ENCODE measurements around the gene VPS25.
"Not testable (repeated sequence)": the region's sequence is repeated elsewhere in the genome, so short reads cannot be mapped to it uniquely, and the experiment has no call there.

VPS25 gene

GRCh38 chr17:42773290-42774035 lies at the start of gene VPS25:
TSS of gene VPS25 (plus strand) at chr17:42773449. CDS start at chr17:42773476, 27 bp downstream.
- in situ Hi-C loops (cut with MboI; ENCODE audit: low sequenced_read_pairs), result no loop called here

- in situ Hi-C loops (cut with MboI; ENCODE audit: low sequenced_read_pairs), result loop anchor here (25.0 kb wide), 1 partner anchor 214 kb away; no protein-coding TSS in a partner anchor
Measured at GRCh38 chr17:42723636-42724035, 49.6 kb upstream of the VPS25 start.

DNA sequence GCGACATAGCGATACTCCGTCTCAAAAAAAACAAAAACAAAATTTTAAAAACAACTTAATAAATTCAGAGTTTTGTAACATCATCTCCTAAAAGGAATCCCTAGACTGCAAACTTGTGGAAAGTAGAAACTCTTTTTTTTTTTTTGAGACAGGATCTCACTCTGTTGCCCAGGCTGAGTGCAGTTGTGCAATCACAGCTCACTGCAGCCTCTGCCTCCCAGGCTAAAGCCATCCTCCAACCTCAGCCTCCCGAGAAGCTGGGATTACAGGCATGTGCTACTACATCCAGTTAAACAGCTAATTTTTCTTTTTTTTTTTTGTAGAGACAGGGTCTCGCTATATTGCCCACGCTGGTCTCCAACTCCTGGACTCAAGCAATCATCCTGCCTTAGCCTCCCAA lies 48.1 kb upstream of the VPS25 start:
- in situ Hi-C loops (cut with MboI; ENCODE audit: low sequenced_read_pairs), result no loop called here

DNA sequence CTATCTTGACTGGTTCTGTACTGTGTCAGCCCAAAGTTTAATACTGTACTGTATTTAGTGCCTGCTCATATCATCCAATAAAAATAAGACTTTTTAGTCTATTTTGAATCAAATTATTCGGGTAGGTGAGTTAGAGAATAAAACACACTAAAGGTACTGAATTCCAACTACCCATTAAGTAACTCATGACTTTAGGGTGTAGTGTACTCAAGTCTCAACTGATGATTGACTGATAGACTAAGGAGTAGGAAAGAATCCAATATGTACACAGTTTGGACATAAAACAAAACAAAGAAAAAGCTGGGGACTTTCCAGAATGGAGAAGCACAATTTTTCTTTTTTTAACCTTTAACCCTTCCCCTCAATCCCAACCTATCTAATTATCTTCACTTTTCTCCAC lies 32.5 kb upstream of the VPS25 start:
- in situ Hi-C loops (cut with MboI; ENCODE audit: low sequenced_read_pairs), result no loop called here

GRCh38 chr17:42742916-42743315 lies 30.3 kb upstream of the VPS25 start:
- in situ Hi-C loops (cut with MboI; ENCODE audit: low sequenced_read_pairs), result not testable (repeated sequence)

DNA sequence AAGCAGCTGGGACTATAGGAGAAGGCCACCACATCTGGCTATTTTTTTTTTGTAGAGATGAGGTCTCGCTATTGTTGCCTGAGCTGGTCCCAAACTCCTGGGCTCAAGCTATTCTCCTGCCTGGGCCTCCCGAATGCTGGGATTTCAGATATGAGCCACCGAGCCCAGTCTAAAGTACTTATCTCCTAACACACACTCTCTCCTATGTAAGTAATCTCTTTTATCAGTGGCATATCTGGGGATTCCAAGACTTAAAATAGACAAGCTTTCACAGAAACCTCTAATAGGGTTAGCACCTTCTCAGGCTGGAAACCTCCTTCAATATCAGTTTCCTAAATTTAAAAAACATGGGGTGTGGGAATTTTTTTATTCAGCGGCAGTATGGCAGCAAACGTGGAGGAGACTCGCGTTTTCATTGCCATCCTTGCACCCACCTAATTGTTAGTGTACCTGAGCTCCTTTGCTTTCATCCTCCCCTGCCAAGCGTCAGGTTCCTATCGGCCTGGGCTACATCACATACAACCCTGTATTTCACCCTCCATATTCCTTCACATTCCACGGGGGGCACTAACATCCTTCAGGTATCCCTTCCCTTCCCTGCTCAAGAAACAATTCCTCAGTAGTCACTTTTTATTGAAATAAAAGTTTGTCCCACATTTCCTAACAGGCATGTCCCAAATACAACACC lies 29.5 kb upstream of the VPS25 start:
- in situ Hi-C loops (cut with MboI; ENCODE audit: low sequenced_read_pairs), result no loop called here

GRCh38 chr17:42744283-42744805 lies 28.9 kb upstream of the VPS25 start:
- in situ Hi-C loops (cut with MboI; ENCODE audit: low sequenced_read_pairs), result no loop called here

- in situ Hi-C loops (cut with MboI; ENCODE audit: low sequenced_read_pairs), result no loop called here
Measured at GRCh38 chr17:42744806-42745617, 28.2 kb upstream of the VPS25 start, which contains the start of gene EZH1. TSS of gene EZH1 (minus strand) at chr17:42745040. CDS start at chr17:42728941, 16,099 bp downstream.

DNA sequence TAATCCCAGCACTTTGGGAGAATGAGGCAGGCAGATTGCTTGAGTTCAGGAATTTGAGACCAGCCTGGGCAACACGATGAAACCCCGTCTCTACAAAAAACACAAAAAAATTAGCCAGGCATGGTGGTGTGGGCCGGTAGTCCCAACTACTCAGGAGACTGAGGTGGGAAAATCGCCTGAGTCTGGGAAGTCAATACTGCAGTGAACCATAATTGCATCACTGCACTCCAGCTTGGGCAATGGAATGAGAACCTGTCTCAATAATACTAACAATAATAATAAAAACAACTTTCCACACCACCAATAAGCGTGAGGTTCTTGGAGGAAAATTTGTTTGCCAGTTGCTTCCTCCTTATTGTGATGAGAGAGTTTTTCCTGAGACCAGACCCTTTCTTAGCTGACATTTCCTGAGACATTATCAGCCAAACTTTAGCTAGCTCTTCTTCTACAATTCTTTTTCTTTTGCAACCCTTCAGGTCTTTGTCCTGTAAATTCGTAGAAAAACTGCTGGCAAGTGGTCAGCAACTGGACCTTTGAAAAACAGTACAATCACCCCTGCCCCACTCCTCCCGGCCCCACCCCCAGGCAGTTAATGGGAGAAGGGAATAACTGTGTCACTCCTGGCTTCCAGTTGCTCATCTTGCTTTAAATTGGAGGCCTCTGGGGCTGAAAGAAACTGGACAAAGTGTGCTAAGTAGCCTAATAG lies 24.9 kb upstream of the VPS25 start:
- in situ Hi-C loops (cut with MboI; ENCODE audit: low sequenced_read_pairs), result no loop called here

DNA sequence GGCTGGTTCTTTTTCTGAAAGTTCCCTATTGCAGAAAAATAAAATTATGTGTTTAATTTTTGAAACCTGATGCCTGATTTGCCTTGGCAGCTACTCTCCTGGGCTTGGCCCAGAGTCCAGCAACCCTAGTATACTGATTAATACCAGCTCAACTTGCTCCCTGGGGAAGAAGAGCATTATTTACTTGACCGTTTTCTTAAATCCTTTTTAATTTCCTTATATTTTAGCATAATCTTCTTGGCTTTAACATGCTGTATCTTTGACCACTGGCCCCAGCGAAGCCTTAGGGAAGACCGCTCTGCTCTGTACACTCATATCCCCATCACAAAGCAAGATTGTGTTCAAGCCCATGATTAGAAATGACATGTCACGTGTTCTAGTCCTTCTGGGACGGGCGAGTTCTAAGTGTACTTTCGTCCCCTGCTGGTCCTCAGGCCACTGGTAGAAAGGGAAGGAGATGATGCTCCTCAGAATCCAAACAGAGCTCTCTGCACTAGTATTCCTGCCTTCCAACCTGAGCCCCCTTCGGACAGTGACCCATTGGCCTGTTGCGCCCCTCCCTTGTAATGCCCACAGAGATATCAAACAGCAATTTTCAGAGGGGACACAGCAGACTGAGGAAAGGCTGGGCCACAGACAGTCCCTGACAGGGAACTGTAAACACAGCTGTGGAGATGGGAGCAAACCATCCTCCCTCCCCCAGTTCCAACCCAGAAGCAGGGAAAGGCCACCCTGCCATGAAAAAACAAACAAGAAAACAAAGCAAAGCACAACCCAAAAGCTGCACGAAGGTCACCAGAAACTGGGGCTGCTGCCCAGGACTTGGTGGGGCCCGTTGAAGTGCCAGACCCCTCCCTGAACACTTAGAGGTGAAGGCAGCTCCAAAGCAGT lies 24.1 kb upstream of the VPS25 start:
- in situ Hi-C loops (cut with MboI; ENCODE audit: low sequenced_read_pairs), result no loop called here

- in situ Hi-C loops (cut with MboI; ENCODE audit: low sequenced_read_pairs), result no loop called here
Measured at GRCh38 chr17:42750739-42751344, 22.4 kb upstream of the VPS25 start.

DNA sequence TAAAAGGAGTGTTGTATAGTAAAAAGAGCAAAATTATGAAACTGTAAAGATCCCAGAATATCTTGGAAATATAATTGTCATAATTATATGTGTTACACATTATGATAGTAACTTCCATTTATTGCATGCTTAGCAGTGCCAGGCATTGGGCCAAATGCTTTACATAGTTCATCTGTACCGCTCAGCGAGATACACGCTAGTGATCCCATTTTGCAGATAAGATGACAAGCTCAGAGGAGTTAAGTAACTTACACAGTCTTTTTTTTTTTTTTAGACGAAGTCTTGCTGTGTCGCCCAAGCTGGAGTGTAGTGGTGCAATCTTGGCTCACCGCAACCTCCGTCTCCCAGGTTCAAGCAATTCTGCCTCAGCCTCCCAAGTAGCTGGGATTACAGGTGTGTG lies 21.6 kb upstream of the VPS25 start:
- in situ Hi-C loops (cut with MboI; ENCODE audit: low sequenced_read_pairs), result no loop called here

DNA sequence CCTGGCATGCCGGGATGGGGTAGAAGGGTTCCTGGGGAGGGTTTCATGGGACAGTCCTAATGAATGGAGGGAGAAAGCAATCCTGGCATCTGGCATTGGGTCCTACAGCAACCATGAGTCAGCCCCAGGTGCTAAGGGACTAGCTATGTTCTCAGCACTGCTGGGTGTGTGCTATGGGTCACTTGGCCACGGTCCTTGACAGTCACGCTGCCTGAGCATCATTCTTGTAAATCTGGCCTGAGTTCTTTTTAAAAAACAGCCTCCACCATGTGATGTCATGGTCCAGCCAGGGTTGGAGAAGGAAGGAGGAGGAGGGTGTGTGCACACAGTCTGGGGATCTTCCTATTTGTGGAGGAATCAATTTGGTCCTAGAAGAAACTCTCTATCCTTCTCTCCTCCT lies 18.5 kb upstream of the VPS25 start:
- in situ Hi-C loops (cut with MboI; ENCODE audit: low sequenced_read_pairs), result no loop called here

DNA sequence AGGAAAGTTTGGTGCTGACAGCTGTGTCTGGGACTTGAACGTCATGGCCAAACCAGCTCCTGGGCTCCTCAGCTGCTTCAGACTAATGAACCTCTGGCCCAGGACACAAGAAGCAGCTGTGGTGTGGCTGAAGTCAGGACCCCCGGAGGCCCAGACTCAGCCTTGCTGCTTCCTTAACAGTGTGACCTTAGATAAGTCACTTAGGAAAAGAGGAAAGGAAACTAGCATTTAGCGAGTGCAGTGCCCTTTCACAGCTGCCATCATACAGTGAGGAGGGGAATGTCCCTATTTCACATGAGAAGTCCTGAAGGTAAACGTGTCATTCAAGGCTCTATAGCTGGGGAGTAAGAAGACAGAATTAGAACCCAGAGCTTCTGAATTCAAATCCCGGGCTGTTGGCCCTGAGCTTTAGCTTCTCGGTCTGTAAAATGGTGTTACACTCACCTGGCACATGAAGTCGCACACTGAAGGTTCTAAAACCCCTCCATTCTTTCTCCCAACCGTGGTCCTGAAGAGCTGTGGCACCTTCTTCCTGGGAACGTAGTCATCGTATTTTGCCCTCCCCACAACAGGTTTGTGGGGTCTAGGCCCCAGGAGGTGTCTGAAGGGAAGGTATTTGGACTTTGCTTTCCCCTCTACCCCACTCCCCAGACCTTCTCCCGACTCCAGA lies 13.1 kb upstream of the VPS25 start:
- in situ Hi-C loops (cut with MboI; ENCODE audit: low sequenced_read_pairs), result no loop called here

DNA sequence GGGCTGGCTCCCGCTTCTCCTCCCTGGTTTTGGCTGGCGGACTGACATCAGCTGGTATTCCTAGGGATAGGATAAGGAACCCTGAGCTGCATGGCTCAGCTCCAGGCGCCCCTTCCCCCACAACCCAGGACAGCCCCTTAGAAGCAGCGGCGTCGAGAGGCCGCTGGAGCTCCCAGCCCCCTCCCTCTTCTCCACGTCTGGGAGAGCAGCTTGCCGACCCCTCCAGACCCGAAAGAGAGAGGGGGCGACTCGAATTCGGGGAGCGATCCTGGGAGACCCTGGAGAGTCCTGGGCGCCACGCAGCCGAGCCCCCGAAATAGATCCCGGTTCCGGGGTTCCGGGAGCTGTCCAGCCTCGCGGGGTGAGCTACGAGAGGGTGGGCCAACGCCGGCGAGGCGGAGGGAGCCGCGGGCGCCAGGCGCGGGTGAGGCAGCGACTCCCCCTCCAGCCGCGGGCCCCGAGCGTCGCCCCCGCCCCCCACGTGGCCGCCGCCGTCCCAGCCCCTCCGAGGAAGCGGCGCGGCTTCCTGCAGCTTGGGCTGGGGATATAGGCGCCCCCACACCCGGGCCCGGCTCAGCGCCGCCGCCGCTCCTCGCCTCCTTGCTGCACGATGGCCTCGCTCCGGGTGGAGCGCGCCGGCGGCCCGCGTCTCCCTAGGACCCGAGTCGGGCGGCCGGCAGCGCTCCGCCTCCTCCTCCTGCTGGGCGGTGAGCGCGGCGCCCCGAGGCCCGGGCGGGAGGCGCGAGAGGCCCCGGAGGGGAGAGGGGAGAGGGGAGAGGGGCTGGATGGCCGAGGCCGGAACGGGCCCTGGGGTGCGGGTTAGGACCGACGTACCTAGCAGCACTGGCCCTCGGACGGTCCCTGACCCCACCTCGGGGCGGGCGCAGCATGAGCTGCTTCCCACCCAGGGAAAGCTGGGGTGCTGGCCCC lies 12.3 kb upstream of the VPS25 start, which contains the start of gene RAMP2:
Gene RAMP2 (plus strand): TSS at position 576 of the 930 bp plus-strand sequence. CDS start 35 bp downstream, at position 611.
- in situ Hi-C loops (cut with MboI; ENCODE audit: low sequenced_read_pairs), result no loop called here

DNA sequence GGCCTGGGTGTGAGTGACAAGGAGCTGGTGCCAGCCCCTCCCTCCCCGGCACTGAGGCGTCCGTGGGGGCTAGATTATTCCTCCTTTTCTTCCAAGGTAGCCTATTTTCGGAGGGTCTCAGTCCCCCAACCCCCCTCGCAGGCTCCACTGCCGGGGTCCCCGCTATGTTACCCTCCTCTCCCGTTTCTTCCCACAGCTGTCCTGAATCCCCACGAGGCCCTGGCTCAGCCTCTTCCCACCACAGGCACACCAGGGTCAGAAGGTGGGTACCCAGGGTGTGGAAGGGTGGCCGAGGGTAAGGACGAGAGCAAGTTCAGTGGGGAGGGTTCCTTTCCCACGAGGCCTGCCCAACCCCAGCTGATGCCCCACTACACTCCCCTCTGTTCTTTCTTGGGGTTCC lies 11.6 kb upstream of the VPS25 start:
- in situ Hi-C loops (cut with MboI; ENCODE audit: low sequenced_read_pairs), result no loop called here

- in situ Hi-C loops (cut with MboI; ENCODE audit: low sequenced_read_pairs), result no loop called here
Measured at GRCh38 chr17:42766124-42766523, 7.1 kb upstream of the VPS25 start.
